Testis (tissue), 2 donors: ENCODE data around the gene CCT3.

Experiments
- CTCF ChIP-seq, 3 experiments: fragments of 450-650 bp in 2 of 3; fragments of 200-600 bp in 1 of 3; sonication (generic) in 1 of 3; IDR thresholded peaks; one replicate each; pipeline ENCODE4 v1.5.1; 2016 to 2019; ENCODE audit warnings: antibody characterized with exemption in 3 of 3, mild to moderate bottlenecking in 2 of 3, moderate library complexity in 1 of 3
- POLR2A ChIP-seq: fragments of 450-650 bp; IDR thresholded peaks from one replicate; pipeline ENCODE4 v1.6.1; 2017; ENCODE audit warnings: antibody characterized with exemption, mild to moderate bottlenecking, moderate library complexity

- TF ChIP-seq CTCF (IDR thresholded peaks at IDR 0.05) (no peak), POLR2A (no peak)
Observed at GRCh38 chr1:156344409-156344808, 6.3 kb upstream of the CCT3 start.
